Tibial nerve (tissue), 4 donors: Measurements from ENCODE around the gene BAD. TPM values are rescaled to one million over a fixed set of nuclear protein-coding genes. Genes with fewer than 3 reads are reported as not detected.

Experiments used
- DNase-seq, 2 donors: peaks; one replicate each; pipeline ENCODE4 v3.0.0-alpha.2; 2019; ENCODE audit warnings: low spot score in 2 of 2
- H3K27ac ChIP-seq, 4 donors: fragments of 200-600 bp; sonication (generic) in 3 of 4; one replicate each; pipeline ENCODE4 v1.5.1; 2017 to 2019; ENCODE audit warnings: mild to moderate bottlenecking in 1 of 4
- H3K27me3 ChIP-seq, 2 donors: fragments of 200-600 bp; sonication (generic) in 1 of 2; one replicate each; pipeline versions ENCODE4 v1.5.1 to v1.6.0; 2017 to 2019
- H3K36me3 ChIP-seq, 3 donors: fragments of 200-600 bp; sonication (generic); one replicate each; pipeline ENCODE4 v1.5.1; 2018 to 2019
- H3K4me1 ChIP-seq, 4 donors: fragments of 200-600 bp; sonication (generic) in 3 of 4; one replicate each; pipeline ENCODE4 v1.5.1; 2017 to 2019
- H3K4me3 ChIP-seq, 4 donors: fragments of 200-600 bp; sonication (generic) in 3 of 4; one replicate each; pipeline ENCODE4 v1.5.1; 2017 to 2019; ENCODE audit warnings: mild to moderate bottlenecking in 1 of 4, moderate library complexity in 1 of 4
- H3K9me3 ChIP-seq, 4 donors: fragments of 200-600 bp; sonication (generic) in 3 of 4; one replicate each; pipeline ENCODE4 v1.5.1; 2017 to 2019
- CTCF ChIP-seq, 5 experiments: fragments of 200-600 bp in 3 of 5; fragments of 450-650 bp in 2 of 5; sonication (generic) in 3 of 5; IDR thresholded peaks; one replicate each; pipeline ENCODE4 v1.5.1; 2016 to 2019; ENCODE audit warnings: antibody characterized with exemption in 5 of 5, mild to moderate bottlenecking in 3 of 5, moderate library complexity in 2 of 5
- EP300 ChIP-seq, 2 donors: sonication (generic); formaldehyde crosslinking; IDR thresholded peaks; one replicate each; pipeline ENCODE4 v1.6.1; 2017; ENCODE audit warnings: antibody characterized with exemption in 2 of 2, mild to moderate bottlenecking in 1 of 2
- POLR2A ChIP-seq, 2 donors: fragments of 450-650 bp; IDR thresholded peaks; one replicate each; pipeline ENCODE4 v1.6.1; 2017; ENCODE audit warnings: antibody characterized with exemption in 2 of 2, mild to moderate bottlenecking in 2 of 2, moderate library complexity in 2 of 2
- WGBS, 2 donors: methylation state at CpG; one replicate each; pipeline ENCODE4 v1.1.5; 2018; 5-methylcytosine and 5-hydroxymethylcytosine counted together
- total RNA-seq, 4 donors: library from RNA; depleted of rRNA; stranded (reverse); fragments of >200 nt; gene quantifications; one replicate each; pipeline ENCODE4 v1.1.0, GENCODE V29; 2016

Gene BAD
- total RNA-seq, 4 donors from 2014 or later, result 110 to 143 (median 124) TPM

- no peak overlapping the region for H3K27ac ChIP-seq
- no peak overlapping the region for H3K4me3 ChIP-seq
- H3K4me1 ChIP-seq, result peaks cover 0 to 46% (median 29%) of the 10 kb centered on the region in 4 donors
- H3K9me3 ChIP-seq, result no peaks in the 10 kb centered on the region
- no peak for TF ChIP-seq CTCF (IDR thresholded peaks at IDR 0.05)
- no peak for TF ChIP-seq EP300 (IDR thresholded peaks at IDR 0.05)
- no peak for TF ChIP-seq POLR2A (IDR thresholded peaks at IDR 0.05)
- peaks cover 0 to 28% of the 10 kb centered on the region in 2 donors for H3K27me3 ChIP-seq
- no peak for DNase-seq
- 90 to 93% methylated on average over 21 to 32 of the region's 33 CpGs for WGBS, 2 donors
- peaks cover 0 to 18% (median 0%) of the 10 kb centered on the region in 3 donors for H3K36me3 ChIP-seq
These were observed 3.3 kb upstream of the BAD start for GRCh38 chr11:64287676-64288352.

- Histone ChIP-seq H3K9me3 (no peaks in the 10 kb centered on the region), H3K4me3 (no peak overlapping the region), H3K27ac (no peak overlapping the region), H3K27me3 (peaks cover 0 to 19% of the 10 kb centered on the region in 2 donors), H3K36me3 (peaks cover 0 to 24% (median 0%) of the 10 kb centered on the region in 3 donors), H3K4me1 (peaks cover 0 to 39% (median 25%) of the 10 kb centered on the region in 4 donors)
- TF ChIP-seq CTCF (IDR thresholded peaks at IDR 0.05), result no peak
- no peak for TF ChIP-seq EP300 (IDR thresholded peaks at IDR 0.05)
- no peak for DNase-seq
- 90% methylated on average over 8 to 9 of the region's 9 CpGs for WGBS, 2 donors
These were observed 2.3 kb upstream of the BAD start for GRCh38 chr11:64286801-64287159.

GRCh38 chr11:64285885-64286800 is 1.7 kb upstream of the BAD start:
- Histone ChIP-seq H3K36me3 (peaks cover 0 to 30% (median 0%) of the 10 kb centered on the region in 3 donors), H3K27me3 (peaks cover 0 to 17% of the 10 kb centered on the region in 2 donors), H3K27ac (peak overlapping the region; percentile 91 to 98 (median 94)), H3K4me1 (peaks cover 0 to 32% (median 23%) of the 10 kb centered on the region in 4 donors), H3K4me3 (peak overlapping the region; percentile 79 to 84 (median 82)), H3K9me3 (no peaks in the 10 kb centered on the region)
- TF ChIP-seq EP300 (IDR thresholded peaks at IDR 0.05) (no peak), POLR2A (IDR thresholded peaks at IDR 0.05) (no peak), CTCF (IDR thresholded peaks at IDR 0.05) (no peak)
- DNase-seq, result no peak
- 31 to 43% methylated on average over 23 to 33 of the region's 40 CpGs for WGBS, 2 donors

- Histone ChIP-seq H3K4me1 (peaks cover 0 to 30% (median 21%) of the 10 kb centered on the region in 4 donors), H3K27ac (peak within 1 kb of the TSS; percentile 91 to 98 (median 94)), H3K36me3 (peaks cover 0 to 36% (median 0%) of the 10 kb centered on the region in 3 donors), H3K27me3 (peaks cover 0 to 9% of the 10 kb centered on the region in 2 donors), H3K9me3 (no peaks in the 10 kb centered on the region), H3K4me3 (peak within 1 kb of the TSS; percentile 79 to 84 (median 82))
- DNase-seq, result peak; percentile 66 to 81
- TF ChIP-seq EP300 (IDR thresholded peaks at IDR 0.05), result peak in 1 of 2 donors; percentile 4
- TF ChIP-seq CTCF (IDR thresholded peaks at IDR 0.05), result peak in 2 of 5 experiments; percentile 33 to 43
- peak in 1 of 2 donors; percentile 13 for TF ChIP-seq POLR2A (IDR thresholded peaks at IDR 0.05)
- 0 to 1% methylated on average over 19 to 56 of the region's 102 CpGs for WGBS, 2 donors
These were observed 758 bp upstream of the BAD start, which contains the start of gene GPR137 for GRCh38 chr11:64284962-64285884. Gene GPR137 (plus strand): TSS chr11:64285848. CDS start chr11:64286525, 677 bp downstream.
